K562 (cell line): ENCODE data around the gene CAMSAP2. TPM values are rescaled to one million over a fixed set of nuclear protein-coding genes. Genes with fewer than 3 reads are reported as not detected.

Experiments
- ATAC-seq: fragments of 200-7000 bp; cut with Tn5 transposase; 3 replicates; pipeline ENCODE4 v1.9.1; 2020; ENCODE audit warnings: moderate library complexity
- BruUV-seq: library from RNA; stranded (reverse); fragments of 400-500 nt; replicated peaks from 2 replicates; lab custom pipeline; 2021; lab: Mats Ljungman, UMichigan
- CTCF ChIA-PET: fragments of 300-600 bp; formaldehyde crosslinking; extraction: SDS; loops from one replicate; lab custom pipeline; 2021; ENCODE audit warnings: low intra/inter-chr PET ratio; lab: Yijun Ruan, JAX
- POLR2A ChIA-PET: fragments of 300-600, 350-650 bp; sonication (Branson Sonifier 250); formaldehyde crosslinking; extraction: SDS; loops from one replicate; lab custom pipeline; 2021; ENCODE audit warnings: antibody characterized with exemption, inconsistent platforms; lab: Yijun Ruan, JAX
- DNase-seq, 4 experiments: peaks; one replicate each; pipeline versions ENCODE4 v3.0.0 to v3.0.0-alpha.2; 2011 to 2018; ENCODE audit warnings: low spot score in 3 of 4, mixed read lengths in 3 of 4; ENCODE audit errors: extremely low read depth in 1 of 4
- FAIRE-seq: peaks from 2 replicates; lab custom pipeline; 2011; peaks lifted over from hg19 to GRCh38; lab: Jason Lieb, UNC
- H2AFZ ChIP-seq: 2 replicates; pipeline ENCODE4 v1.6.0; 2011; ENCODE audit warnings: low read depth, low read length, control low read depth, inconsistent platforms
- H3K27ac ChIP-seq: fragments of 200-600 bp; 3 replicates; pipeline ENCODE4 v1.8.0; 2011; ENCODE audit warnings: low read depth, mild to moderate bottlenecking, control low read depth, inconsistent platforms, low read length, moderate library complexity, mixed read lengths; ENCODE audit errors: extremely low read depth
- H3K27me3 ChIP-seq, 2 experiments: fragments of 300-600 bp in 1 of 2; 2 replicates in 1 of 2; 3 replicates in 1 of 2; pipeline versions ENCODE4 v1.6.0 to v1.8.0; 2011; ENCODE audit warnings: inconsistent platforms in 2 of 2, low read length in 2 of 2, mild to moderate bottlenecking in 1 of 2, mixed read lengths in 1 of 2, moderate library complexity in 1 of 2; ENCODE audit not compliant: control insufficient read depth in 2 of 2, insufficient read depth in 2 of 2
- H3K36me3 ChIP-seq: fragments of 300-600 bp; 3 replicates; pipeline ENCODE4 v1.8.0; 2011; ENCODE audit warnings: mild to moderate bottlenecking, low read length, inconsistent platforms; ENCODE audit not compliant: control insufficient read depth, insufficient read depth
- H3K4me1 ChIP-seq, 2 experiments: fragments of 200-600 bp in 1 of 2; replicated peaks in 1 of 2; 2 replicates in 1 of 2; 3 replicates in 1 of 2; pipeline versions ENCODE4 v1.5.1 to v1.8.0; 2011; ENCODE audit warnings: inconsistent platforms in 2 of 2, low read length in 2 of 2, mild to moderate bottlenecking in 1 of 2, mixed read lengths in 1 of 2, moderate library complexity in 1 of 2; ENCODE audit not compliant: control insufficient read depth in 2 of 2, insufficient read depth in 2 of 2
- H3K4me2 ChIP-seq: 2 replicates; pipeline ENCODE4 v1.6.1; 2011; ENCODE audit warnings: low read length, control low read depth, inconsistent platforms, mixed read lengths; ENCODE audit not compliant: insufficient read depth
- H3K4me3 ChIP-seq: fragments of 200-600 bp; sonication (generic), shearing (Covaris generic); 2 replicates; pipeline ENCODE4 v1.5.1; 2016; ENCODE audit warnings: control low read depth, inconsistent platforms
- H3K79me2 ChIP-seq: fragments of 200-600 bp; 3 replicates; pipeline ENCODE4 v1.8.0; 2011; ENCODE audit warnings: low read length, inconsistent platforms; ENCODE audit not compliant: control insufficient read depth, insufficient read depth
- H3K9ac ChIP-seq, 2 experiments: 2 replicates each; pipeline versions ENCODE4 v1.6.0 to v1.6.1; 2011; ENCODE audit warnings: low read depth in 2 of 2, low read length in 2 of 2, control low read depth in 1 of 2, inconsistent platforms in 1 of 2, mild to moderate bottlenecking in 1 of 2, mixed read lengths in 1 of 2; ENCODE audit not compliant: insufficient read depth in 1 of 2
- H3K9me1 ChIP-seq: one replicate; pipeline ENCODE4 v1.6.0; 2011; ENCODE audit warnings: inconsistent platforms, mild to moderate bottlenecking, low read length, moderate library complexity; ENCODE audit not compliant: control insufficient read depth, insufficient read depth
- H3K9me3 ChIP-seq: replicated peaks from 2 replicates; pipeline ENCODE4 v1.5.1; 2011; ENCODE audit warnings: low read depth, low read length, inconsistent platforms; ENCODE audit not compliant: control insufficient read depth, insufficient read depth
- H4K20me1 ChIP-seq: replicated peaks from 2 replicates; pipeline ENCODE4 v1.6.1; 2011; ENCODE audit warnings: low read length, inconsistent platforms, mixed read lengths; ENCODE audit not compliant: control insufficient read depth, insufficient read depth
- CREBBP ChIP-seq: IDR thresholded peaks from one replicate; pipeline ENCODE4 v1.6.1; 2012; ENCODE audit warnings: low read depth, mild to moderate bottlenecking, control low read depth, inconsistent platforms, low read length
- GABPB1 ChIP-seq: sonication (generic); formaldehyde crosslinking; IDR thresholded peaks from 2 replicates; pipeline ENCODE4 v1.8.0; 2022; ENCODE audit warnings: mild to moderate bottlenecking, missing genetic modification reagents
- GTF2A2 ChIP-seq: IDR thresholded peaks from 2 replicates; pipeline ENCODE4 v1.6.1; 2016; ENCODE audit warnings: mild to moderate bottlenecking, missing genetic modification characterization, missing compliant biosample characterization
- HDAC2 ChIP-seq: fragments of 450-650 bp; IDR thresholded peaks from 2 replicates; pipeline ENCODE4 v1.6.1; 2016; ENCODE audit warnings: mild to moderate bottlenecking
- HDGF ChIP-seq: fragments of 450-650 bp; IDR thresholded peaks from 2 replicates; pipeline ENCODE4 v1.6.1; 2016
- HMG20B ChIP-seq: fragments of 250-450 bp; sonication (Bioruptor Pico); IDR thresholded peaks from 2 replicates; pipeline ENCODE4 v1.5.0; 2021; ENCODE audit warnings: mild to moderate bottlenecking
- KAT8 ChIP-seq: fragments of 450-650 bp; IDR thresholded peaks from 2 replicates; pipeline ENCODE4 v1.6.1; 2016; ENCODE audit warnings: low read depth, mild to moderate bottlenecking
- NCOA2 ChIP-seq, 2 experiments: fragments of 450-650 bp; IDR thresholded peaks; 2 replicates each; pipeline ENCODE4 v1.6.1; 2018; ENCODE audit warnings: mild to moderate bottlenecking in 2 of 2, moderate library complexity in 1 of 2; ENCODE audit not compliant: partially characterized antibody in 2 of 2
- POLR3G ChIP-seq: IDR thresholded peaks from 2 replicates; pipeline ENCODE4 v1.6.1; 2011; ENCODE audit not compliant: insufficient read length, insufficient replicate concordance; ENCODE audit errors: extremely low read depth
- RBM22 ChIP-seq: fragments of 200-400 bp; formaldehyde crosslinking; IDR thresholded peaks from 2 replicates; pipeline ENCODE4 v1.6.1; 2018; ENCODE audit warnings: low read length, low read depth; ENCODE audit not compliant: poor library complexity, severe bottlenecking
- TSC22D4 ChIP-seq: fragments of 450-650 bp; IDR thresholded peaks from 2 replicates; pipeline ENCODE4 v1.6.1; 2016; ENCODE audit warnings: missing genetic modification characterization, missing biosample characterization, control low read depth
- ZNF165 ChIP-seq: fragments of 250-450 bp; sonication (Bioruptor Pico); IDR thresholded peaks from 2 replicates; pipeline ENCODE4 v1.4.0; 2020; ENCODE audit warnings: borderline replicate concordance
- ZNF436 ChIP-seq: fragments of 250-450, 450-650 bp; sonication (Bioruptor Pico); formaldehyde crosslinking; IDR thresholded peaks from 2 replicates; pipeline ENCODE4 v1.7.0; 2020; ENCODE audit warnings: mild to moderate bottlenecking
- ZNF695 ChIP-seq: fragments of 450-650 bp; formaldehyde crosslinking; IDR thresholded peaks from 2 replicates; pipeline ENCODE4 v1.4.0; 2020; ENCODE audit warnings: mild to moderate bottlenecking, moderate library complexity
- ZNF696 ChIP-seq: fragments of 250-450 bp; sonication (Bioruptor Pico); conservative IDR thresholded peaks from 2 replicates; pipeline ENCODE4 v1.4.0; 2020; ENCODE audit warnings: mild to moderate bottlenecking, moderate library complexity
- WGBS: fragments of 100-300 bp; shearing (Covaris generic); methylation state at CpG from one replicate; pipeline ENCODE4 v1.1.6; 2016; ENCODE audit warnings: low coverage, mixed read lengths; ENCODE audit not compliant: insufficient coverage; ENCODE audit errors: missing lambda C conversion rate; 5-methylcytosine and 5-hydroxymethylcytosine counted together
- in situ Hi-C: fragments of 300-500 bp; cut with MboI; formaldehyde crosslinking; loops from 4 replicates; pipeline ENCODE4 v1.15.0; 2018; ENCODE audit warnings: inconsistent platforms, mixed read lengths
- intact Hi-C: fragments of 100-400 bp; cut with micrococcal nuclease; formaldehyde crosslinking; loops from 2 replicates; pipeline ENCODE4 v1.14.2; 2022
- polyA plus RNA-seq, 8 experiments: library from polyadenylated mRNA; depleted of rRNA in 4 of 8; stranded (reverse) in 5 of 8; unstranded in 3 of 8; fragments of >200 nt; fragmentation: Nextera tagmentation in 2 of 8; fragmentation: Illumina TruSeq in 1 of 8; extraction: Ambion mirVana in 2 of 8; extraction: Trizol in 1 of 8; gene quantifications; 2 replicates each; pipeline versions ENCODE4 v1.2.1 to v1.2.3, GENCODE V29; 2011 to 2014; ENCODE audit warnings: inconsistent platforms in 1 of 8, missing spikeins in 1 of 8
- total RNA-seq, 7 experiments: library from RNA; depleted of rRNA in 6 of 7; stranded (reverse); fragments of >200 nt in 6 of 7; fragmentation: Illumina TruSeq in 2 of 7; extraction: Trizol in 2 of 7; gene quantifications; 2 replicates each; pipeline versions ENCODE4 v1.2.1 to v1.2.3, GENCODE V29; 2011 to 2021; ENCODE audit warnings: low replicate concordance in 1 of 7
- TF ChIP-seq, protein P1 (sequence below): sonication (generic); formaldehyde crosslinking; IDR thresholded peaks from 2 replicates; pipeline ENCODE4 v1.8.0; 2022; ENCODE audit warnings: missing genetic modification reagents, mild to moderate bottlenecking, borderline replicate concordance
- TF ChIP-seq, protein P2 (sequence below), 2 experiments: fragments of 200-800 bp in 1 of 2; sonication (Bioruptor generic) in 1 of 2; sonication (generic) in 1 of 2; formaldehyde crosslinking in 1 of 2; IDR thresholded peaks in 1 of 2; conservative IDR thresholded peaks in 1 of 2; 2 replicates each; pipeline versions ENCODE4 v1.5.0 to v1.6.1; 2016 to 2020; ENCODE audit warnings: missing compliant biosample characterization in 1 of 2, missing genetic modification characterization in 1 of 2, missing genetic modification reagents in 1 of 2
- TF ChIP-seq, protein P3 (sequence below): IDR thresholded peaks from 2 replicates; pipeline ENCODE4 v1.6.1; 2016; ENCODE audit warnings: missing genetic modification characterization, missing compliant biosample characterization
- TF ChIP-seq, protein P4 (sequence below): fragments of 250-450 bp; sonication (Bioruptor Pico); IDR thresholded peaks from 2 replicates; pipeline ENCODE4 v1.5.0; 2020; ENCODE audit warnings: mild to moderate bottlenecking, borderline replicate concordance

CAMSAP2 gene
- total and polyA plus RNA-seq, 9 of the 15 experiments (the other 6 are each of a cell fraction or from before 2014, with no cell fraction given) = 1.4 to 7.5 (median 2.7) TPM

- no peak overlapping the region for H3K4me3 ChIP-seq
- intact Hi-C loops = no loop called here
- 0% methylated on average over 1 of the region's 1 CpG for WGBS
- FAIRE-seq (no peak), ATAC-seq (no peak), DNase-seq (no peak)
- H3K9ac ChIP-seq = no peak overlapping the region
- no TSS peak for BruUV-seq
- H3K4me2 ChIP-seq = no peak overlapping the region
- no peaks in the 10 kb centered on the region for H3K27me3 ChIP-seq
- H3K36me3 ChIP-seq = no peaks in the 10 kb centered on the region
- no peaks in the 10 kb centered on the region for H3K9me1 ChIP-seq
- in situ Hi-C loops = no loop called here
- H3K9me3 ChIP-seq = no peaks in the 10 kb centered on the region
- H3K4me1 ChIP-seq = no peaks in the 10 kb centered on the region; a peak in 1 of 5 replicates
- ChIA-PET POLR2A (no interaction called here), CTCF (no interaction called here)
- H3K79me2 ChIP-seq = no peaks in the 10 kb centered on the region
- no peaks in the 10 kb centered on the region for H4K20me1 ChIP-seq
- no peak overlapping the region for H3K27ac ChIP-seq
- H2AFZ ChIP-seq = no peak overlapping the region
- TF ChIP-seq, protein P1, sequence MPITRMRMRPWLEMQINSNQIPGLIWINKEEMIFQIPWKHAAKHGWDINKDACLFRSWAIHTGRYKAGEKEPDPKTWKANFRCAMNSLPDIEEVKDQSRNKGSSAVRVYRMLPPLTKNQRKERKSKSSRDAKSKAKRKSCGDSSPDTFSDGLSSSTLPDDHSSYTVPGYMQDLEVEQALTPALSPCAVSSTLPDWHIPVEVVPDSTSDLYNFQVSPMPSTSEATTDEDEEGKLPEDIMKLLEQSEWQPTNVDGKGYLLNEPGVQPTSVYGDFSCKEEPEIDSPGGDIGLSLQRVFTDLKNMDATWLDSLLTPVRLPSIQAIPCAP (CRISPR knock-in tag) = no peak
- TF ChIP-seq HDAC2 (no peak), ZNF165 (CRISPR knock-in tag) (no peak), ZNF695 (CRISPR knock-in tag) (no peak), POLR3G (no peak), KAT8 (no peak), GTF2A2 (tag) (no peak), RBM22 (no peak), NCOA2 (IDR thresholded peaks at IDR 0.05; ENCODE audit: partially characterized antibody in 2 of 2) (no peak), GABPB1 (no peak), TSC22D4 (no peak), HDGF (no peak), ZNF696 (CRISPR knock-in tag) (no peak), CREBBP (no peak), ZNF436 (no peak), HMG20B (CRISPR knock-in tag) (no peak)
- TF ChIP-seq, protein P2, sequence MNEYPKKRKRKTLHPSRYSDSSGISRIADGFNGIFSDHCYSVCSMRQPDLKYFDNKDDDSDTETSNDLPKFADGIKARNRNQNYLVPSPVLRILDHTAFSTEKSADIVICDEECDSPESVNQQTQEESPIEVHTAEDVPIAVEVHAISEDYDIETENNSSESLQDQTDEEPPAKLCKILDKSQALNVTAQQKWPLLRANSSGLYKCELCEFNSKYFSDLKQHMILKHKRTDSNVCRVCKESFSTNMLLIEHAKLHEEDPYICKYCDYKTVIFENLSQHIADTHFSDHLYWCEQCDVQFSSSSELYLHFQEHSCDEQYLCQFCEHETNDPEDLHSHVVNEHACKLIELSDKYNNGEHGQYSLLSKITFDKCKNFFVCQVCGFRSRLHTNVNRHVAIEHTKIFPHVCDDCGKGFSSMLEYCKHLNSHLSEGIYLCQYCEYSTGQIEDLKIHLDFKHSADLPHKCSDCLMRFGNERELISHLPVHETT (CRISPR knock-in tag; conservative IDR thresholded peaks at IDR 0.05 in 1 of 2, IDR thresholded peaks at IDR 0.05 in 1 of 2) = no peak
- TF ChIP-seq, protein P3, sequence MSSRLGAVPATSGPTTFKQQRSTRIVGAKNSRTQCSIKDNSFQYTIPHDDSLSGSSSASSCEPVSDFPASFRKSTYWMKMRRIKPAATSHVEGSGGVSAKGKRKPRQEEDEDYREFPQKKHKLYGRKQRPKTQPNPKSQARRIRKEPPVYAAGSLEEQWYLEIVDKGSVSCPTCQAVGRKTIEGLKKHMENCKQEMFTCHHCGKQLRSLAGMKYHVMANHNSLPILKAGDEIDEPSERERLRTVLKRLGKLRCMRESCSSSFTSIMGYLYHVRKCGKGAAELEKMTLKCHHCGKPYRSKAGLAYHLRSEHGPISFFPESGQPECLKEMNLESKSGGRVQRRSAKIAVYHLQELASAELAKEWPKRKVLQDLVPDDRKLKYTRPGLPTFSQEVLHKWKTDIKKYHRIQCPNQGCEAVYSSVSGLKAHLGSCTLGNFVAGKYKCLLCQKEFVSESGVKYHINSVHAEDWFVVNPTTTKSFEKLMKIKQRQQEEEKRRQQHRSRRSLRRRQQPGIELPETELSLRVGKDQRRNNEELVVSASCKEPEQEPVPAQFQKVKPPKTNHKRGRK (tag) = no peak
- TF ChIP-seq, protein P4, sequence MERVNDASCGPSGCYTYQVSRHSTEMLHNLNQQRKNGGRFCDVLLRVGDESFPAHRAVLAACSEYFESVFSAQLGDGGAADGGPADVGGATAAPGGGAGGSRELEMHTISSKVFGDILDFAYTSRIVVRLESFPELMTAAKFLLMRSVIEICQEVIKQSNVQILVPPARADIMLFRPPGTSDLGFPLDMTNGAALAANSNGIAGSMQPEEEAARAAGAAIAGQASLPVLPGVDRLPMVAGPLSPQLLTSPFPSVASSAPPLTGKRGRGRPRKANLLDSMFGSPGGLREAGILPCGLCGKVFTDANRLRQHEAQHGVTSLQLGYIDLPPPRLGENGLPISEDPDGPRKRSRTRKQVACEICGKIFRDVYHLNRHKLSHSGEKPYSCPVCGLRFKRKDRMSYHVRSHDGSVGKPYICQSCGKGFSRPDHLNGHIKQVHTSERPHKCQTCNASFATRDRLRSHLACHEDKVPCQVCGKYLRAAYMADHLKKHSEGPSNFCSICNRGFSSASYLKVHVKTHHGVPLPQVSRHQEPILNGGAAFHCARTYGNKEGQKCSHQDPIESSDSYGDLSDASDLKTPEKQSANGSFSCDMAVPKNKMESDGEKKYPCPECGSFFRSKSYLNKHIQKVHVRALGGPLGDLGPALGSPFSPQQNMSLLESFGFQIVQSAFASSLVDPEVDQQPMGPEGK (CRISPR knock-in tag) = no peak
Observed at GRCh38 chr1:200787896-200788387, 49.2 kb downstream of the CAMSAP2 start.
